GM12891 (cell line): ENCODE results near the gene SLC7A14. TPM values are rescaled to one million over a fixed set of nuclear protein-coding genes. Genes with fewer than 3 reads are reported as not detected.

Experiments used
- DNase-seq: peaks from one replicate; pipeline ENCODE4 v3.0.0; 2011; ENCODE audit warnings: low spot score; ENCODE audit not compliant: insufficient read length
- FAIRE-seq: peaks from 2 replicates; lab custom pipeline; 2011; peaks lifted over from hg19 to GRCh38; lab: Jason Lieb, UNC
- PAX5 ChIP-seq: IDR thresholded peaks from 2 replicates; pipeline ENCODE4 v1.6.1; 2011; ENCODE audit warnings: low read length, moderate library complexity, mild to moderate bottlenecking; ENCODE audit not compliant: insufficient read depth, severe bottlenecking
- POLR2A ChIP-seq: IDR thresholded peaks from 2 replicates; pipeline ENCODE4 v1.6.1; 2011; ENCODE audit warnings: low read depth, low read length, control low read depth
- POLR2AphosphoS5 ChIP-seq: IDR thresholded peaks from 2 replicates; pipeline ENCODE4 v1.6.1; 2011; ENCODE audit warnings: low read depth, low read length, control low read depth
- POU2F2 ChIP-seq: IDR thresholded peaks from 2 replicates; pipeline ENCODE4 v1.6.1; 2011; ENCODE audit warnings: low read depth, mild to moderate bottlenecking, control low read depth, low read length, moderate library complexity
- SPI1 ChIP-seq: IDR thresholded peaks from 2 replicates; pipeline ENCODE4 v1.6.1; 2011; ENCODE audit warnings: low read depth, low read length, control low read depth
- TAF1 ChIP-seq: IDR thresholded peaks from 2 replicates; pipeline ENCODE4 v1.6.1; 2011; ENCODE audit warnings: low read depth, low read length, control low read depth
- polyA plus RNA-seq: library from polyadenylated mRNA; unstranded; fragments of >200 nt; gene quantifications from one replicate; pipeline ENCODE4 v1.2.1, GENCODE V29; 2012; ENCODE audit warnings: low read depth, missing spikeins, inconsistent platforms; ENCODE audit not compliant: missing spikeins

Gene SLC7A14
- polyA plus RNA-seq: 0.01 TPM

DNA sequence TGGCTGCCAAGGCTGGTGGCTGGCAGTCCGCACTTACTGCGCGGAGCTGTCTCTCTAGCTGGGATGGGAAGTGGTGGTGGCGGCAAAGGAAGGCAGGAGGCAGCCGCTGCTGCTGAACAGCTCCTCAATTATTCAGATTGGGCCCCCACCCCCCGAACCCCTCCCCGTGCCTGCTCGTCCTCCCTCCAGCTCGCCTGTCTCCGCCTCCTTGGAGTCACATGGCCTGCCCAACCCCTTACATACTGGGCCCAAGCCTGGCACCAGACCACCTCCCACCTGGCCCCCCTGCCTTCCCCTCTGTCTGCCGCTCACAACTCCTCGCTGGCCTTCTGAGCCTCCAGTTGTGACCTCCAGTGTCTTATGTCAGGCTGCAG lies at the start of gene SLC7A14:
Gene SLC7A14, minus strand, starts transcription at position 139 of the 374 bp plus-strand sequence. CDS start 59,139 bp downstream, outside the sequence.
- no peak for TF ChIP-seq POLR2A
- TF ChIP-seq PAX5: no peak
- TF ChIP-seq SPI1: no peak
- no peak for TF ChIP-seq POU2F2
- no peak for TF ChIP-seq TAF1
- TF ChIP-seq POLR2AphosphoS5: no peak
- DNase-seq (no peak), FAIRE-seq (no peak)

DNA sequence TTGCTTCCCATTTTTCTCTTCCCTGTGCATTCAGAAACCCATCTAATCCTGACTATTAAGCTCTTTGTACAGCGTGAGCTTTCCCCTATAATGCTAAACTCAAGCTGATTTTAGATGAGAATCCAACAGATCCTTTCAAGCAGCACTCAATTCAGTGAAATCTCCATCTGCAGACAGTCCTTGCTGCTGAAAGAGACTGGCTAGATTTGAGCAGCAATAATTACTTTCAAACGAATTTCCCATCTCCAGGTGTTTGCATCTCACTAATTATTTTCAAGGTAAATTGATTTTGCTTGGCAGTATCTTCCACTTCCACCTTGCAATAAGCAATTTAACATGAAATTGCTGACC lies 49.5 kb upstream of the SLC7A14 start:
- no peak for FAIRE-seq
- no peak for DNase-seq
- no peak for TF ChIP-seq POU2F2
- TF ChIP-seq TAF1: no peak
- TF ChIP-seq POLR2A: no peak
- TF ChIP-seq PAX5: no peak
- TF ChIP-seq SPI1: no peak

DNA sequence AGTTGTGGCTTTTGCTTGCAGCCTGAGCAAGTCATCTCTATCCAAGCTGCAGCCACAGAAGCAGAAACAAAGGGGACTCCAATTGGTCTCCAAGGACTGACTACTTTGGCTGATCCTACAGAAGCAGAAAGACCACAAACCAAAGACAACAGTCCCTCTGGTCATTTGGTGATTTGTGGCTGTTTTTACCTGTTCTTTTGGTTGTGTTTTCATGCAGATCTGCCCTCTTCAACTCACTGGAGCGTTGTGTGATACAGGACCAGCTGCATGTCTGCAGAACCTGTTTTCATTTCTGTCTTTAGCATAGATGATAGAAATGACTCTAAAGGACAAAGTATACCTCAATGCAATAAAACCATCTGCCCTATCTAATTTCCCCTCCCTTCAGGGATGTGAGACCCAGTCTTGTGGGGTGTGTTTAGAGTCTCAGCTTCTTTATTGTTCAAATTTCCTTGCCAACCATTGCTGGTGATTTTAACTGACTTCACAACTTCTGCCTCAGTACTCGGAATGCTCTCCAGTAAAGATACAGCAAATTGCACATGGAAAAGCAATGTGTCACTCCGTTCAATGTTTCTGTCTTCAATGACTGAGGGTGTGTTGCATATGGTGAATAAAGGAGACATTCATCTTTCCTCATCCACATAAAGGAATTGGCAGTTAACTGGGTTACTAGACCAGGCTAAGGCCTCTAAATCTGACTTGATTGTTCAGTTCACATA lies 48.9 kb upstream of the SLC7A14 start:
- peak; percentile 80 for FAIRE-seq
- peak; percentile 25 for DNase-seq
- TF ChIP-seq POLR2A: no peak
- peak; percentile 83 for TF ChIP-seq PAX5
- no peak for TF ChIP-seq TAF1
- peak; percentile 94 for TF ChIP-seq POU2F2
- TF ChIP-seq SPI1: no peak
- peak; percentile 71; the same call in 1 of the 2 replicates for TF ChIP-seq POLR2AphosphoS5

DNA sequence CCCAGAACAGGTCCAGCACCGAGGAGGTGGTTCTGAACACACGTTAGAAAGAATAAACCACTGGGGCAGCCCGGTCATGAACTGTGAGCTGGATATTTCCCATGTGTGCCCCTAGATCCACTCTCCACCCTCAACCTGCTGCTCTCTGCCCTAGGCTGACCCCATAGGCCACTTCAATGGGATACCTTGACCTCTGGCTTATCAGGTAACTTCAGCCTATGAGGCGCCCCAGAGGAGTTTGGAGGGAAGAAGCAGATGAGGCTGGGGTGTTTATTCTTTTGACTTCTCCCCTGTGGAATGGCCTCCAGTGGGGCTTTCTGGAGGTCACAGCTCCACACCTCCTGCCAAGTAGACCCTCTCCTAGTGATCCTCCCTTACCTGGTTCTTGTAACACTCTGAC lies 47.7 kb upstream of the SLC7A14 start:
- TF ChIP-seq POU2F2 (no peak), POLR2A (no peak), SPI1 (no peak), PAX5 (no peak), TAF1 (no peak), POLR2AphosphoS5 (no peak)
- FAIRE-seq (no peak), DNase-seq (no peak)

DNA sequence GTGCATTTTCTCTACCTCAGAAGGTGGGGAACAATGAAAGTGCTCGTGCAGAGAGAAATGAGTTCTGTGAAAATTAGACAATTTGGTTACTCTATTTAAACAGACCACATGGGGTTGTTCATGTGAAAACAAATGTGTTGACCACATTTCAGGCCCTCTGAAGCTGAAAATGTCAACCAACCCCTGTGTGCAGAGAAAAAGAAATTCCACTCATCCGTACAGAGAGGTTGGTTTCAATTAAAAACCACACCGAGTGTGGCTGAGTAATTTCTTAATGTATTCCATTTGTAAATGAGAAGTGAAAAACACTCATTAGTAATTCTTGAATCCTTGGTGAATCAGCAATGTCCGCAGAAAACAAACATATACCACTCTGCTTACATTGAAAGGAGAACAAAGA lies 46.9 kb upstream of the SLC7A14 start:
- TF ChIP-seq POLR2A (no peak), PAX5 (peak; percentile 90), POLR2AphosphoS5 (peak; percentile 30; the same call in 1 of the 2 replicates), SPI1 (peak; percentile 92), POU2F2 (peak; percentile 80), TAF1 (no peak)
- peak; percentile 78 for FAIRE-seq
- peak; percentile 19 for DNase-seq

DNA sequence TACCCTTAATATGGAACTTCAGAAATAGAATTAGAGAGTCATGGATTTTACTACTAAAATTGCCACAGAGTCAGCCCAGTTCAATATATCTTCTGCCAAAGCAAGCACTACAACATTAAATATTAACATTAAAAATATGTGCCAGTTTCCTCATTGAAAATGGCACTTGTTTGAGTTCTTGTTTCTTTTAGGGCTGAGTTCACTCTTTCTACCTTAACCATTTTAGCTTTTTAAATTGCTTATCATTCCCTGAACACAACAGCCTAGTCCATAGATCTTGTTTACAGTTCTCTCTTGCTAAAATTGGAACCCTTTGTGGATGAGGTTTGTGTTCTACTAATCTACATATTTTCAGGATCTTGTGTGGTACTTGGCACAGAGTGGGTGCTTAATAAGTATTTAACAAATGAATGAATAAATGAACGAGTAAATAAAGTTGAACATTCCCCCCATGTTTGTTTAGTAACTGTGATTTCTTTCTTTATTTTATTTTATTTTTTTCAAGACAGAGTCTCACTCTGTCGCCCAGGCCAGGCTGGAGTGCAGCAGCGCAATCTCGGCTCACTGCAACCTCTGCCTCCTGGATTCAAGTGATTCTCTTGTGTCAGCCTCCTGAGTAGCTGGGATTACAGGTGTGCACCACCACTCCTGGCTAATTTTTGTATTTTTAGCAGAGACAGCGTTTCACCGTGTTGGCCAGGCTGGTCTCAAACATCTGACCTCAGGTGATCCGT lies 46.0 kb upstream of the SLC7A14 start:
- DNase-seq (no peak), FAIRE-seq (no peak)
- TF ChIP-seq POLR2AphosphoS5: no peak
- TF ChIP-seq TAF1: no peak
- no peak for TF ChIP-seq SPI1
- no peak for TF ChIP-seq PAX5
- TF ChIP-seq POU2F2: no peak

DNA sequence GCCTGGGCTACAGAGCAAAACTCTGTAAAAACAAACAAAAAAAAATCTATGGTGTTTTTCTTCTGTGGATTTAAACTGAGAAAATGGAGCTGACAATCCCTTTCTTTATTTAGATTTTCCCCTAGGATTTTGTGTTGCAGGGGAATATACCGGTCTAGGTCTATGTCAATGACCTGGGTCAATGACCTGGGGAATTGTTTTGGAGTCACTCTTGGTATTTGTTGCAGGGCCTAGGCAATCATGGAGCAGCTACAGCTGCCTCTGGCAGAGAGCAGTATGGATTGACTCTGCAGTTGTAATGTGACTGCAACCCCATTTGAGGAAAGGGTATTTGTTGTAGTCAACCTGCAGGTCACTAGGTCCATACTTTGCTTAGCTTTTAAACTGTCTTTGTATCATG lies 37.6 kb upstream of the SLC7A14 start:
- DNase-seq (no peak), FAIRE-seq (no peak)
- TF ChIP-seq POLR2A (no peak), PAX5 (no peak), POLR2AphosphoS5 (no peak), SPI1 (no peak), POU2F2 (no peak), TAF1 (no peak)

DNA sequence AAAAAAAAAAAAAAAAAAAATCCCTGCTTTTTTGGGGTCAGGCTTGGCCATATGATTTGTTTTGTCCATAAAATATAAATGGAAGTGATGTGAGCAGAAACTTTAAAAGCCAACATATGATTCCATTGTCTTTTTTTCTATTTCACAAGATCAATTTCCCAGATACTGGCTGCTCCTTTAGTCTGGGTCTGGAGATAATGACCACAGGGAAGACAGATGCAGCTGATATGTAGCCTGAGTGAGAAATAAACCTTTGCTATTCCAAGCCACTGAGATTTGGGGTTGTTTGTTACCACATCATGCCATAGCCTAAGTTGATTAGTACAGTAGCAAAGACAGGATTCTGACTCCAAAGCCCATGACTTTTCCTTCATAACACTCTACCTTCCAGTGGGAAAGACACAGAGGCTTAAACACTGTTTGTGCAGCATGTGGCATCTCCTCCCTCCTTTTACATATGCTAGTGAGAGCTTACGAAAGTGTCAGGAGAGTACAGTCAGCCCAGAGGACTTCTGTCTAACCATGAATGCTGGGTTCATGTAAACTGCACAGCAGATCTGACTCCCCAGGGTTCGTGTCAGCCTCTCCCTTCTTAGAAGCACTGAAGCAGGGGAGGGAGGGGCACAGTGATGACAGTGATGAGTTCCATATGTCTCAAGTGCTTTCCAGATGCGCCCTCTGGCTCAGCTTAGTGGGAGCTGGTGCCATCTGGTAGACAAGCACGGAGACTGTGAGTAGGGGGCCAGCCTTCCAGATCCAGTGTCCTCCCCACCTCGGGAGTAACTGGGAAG lies 36.7 kb upstream of the SLC7A14 start:
- no peak for FAIRE-seq
- no peak for DNase-seq

DNA sequence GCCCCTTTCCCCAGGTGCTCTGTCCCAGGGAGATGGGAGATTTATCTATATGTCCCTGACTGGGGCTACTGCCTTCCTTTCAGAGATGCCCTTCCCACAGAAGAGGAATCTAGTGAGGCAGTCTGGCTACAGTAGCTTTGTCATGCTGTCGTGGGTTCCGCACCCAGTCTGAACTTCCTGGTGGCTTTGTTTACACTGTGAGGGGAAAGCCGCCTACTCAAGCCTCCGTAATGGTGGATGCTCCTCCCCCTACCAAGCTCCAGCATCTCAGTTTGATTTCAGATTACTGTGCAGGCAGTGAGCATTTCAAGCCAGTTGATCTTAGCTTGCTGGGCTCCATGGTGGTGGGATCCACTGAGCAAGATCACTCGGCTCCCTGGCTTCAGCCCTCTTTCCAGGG lies 35.4 kb upstream of the SLC7A14 start:
- FAIRE-seq (no peak), DNase-seq (no peak)
- TF ChIP-seq TAF1 (no peak), POLR2A (no peak), POU2F2 (no peak), SPI1 (no peak), POLR2AphosphoS5 (no peak), PAX5 (no peak)

More for the DNA sequence above, 36.7 kb upstream of the SLC7A14 start:
- TF ChIP-seq PAX5 (no peak), TAF1 (no peak), SPI1 (no peak), POLR2AphosphoS5 (no peak), POU2F2 (no peak), POLR2A (no peak)
